Activated T-cell treated with anti-CD3 and anti-CD28 coated beads, Interleukin-2, amount 50 U/mL, for 72 hours (primary cell): Measurements from ENCODE around the gene ARL5A. TPM values are rescaled to one million over a fixed set of nuclear protein-coding genes. Genes with fewer than 3 reads are reported as not detected.

Experiments
- ATAC-seq, 2 donors: fragments of 150-1000 bp; cut with Tn5 transposase; replicated peaks in 1 of 2; 2 replicates each; pipeline ENCODE4 v1.10.0; 2021; ENCODE audit warnings: moderate library complexity in 2 of 2, mild to moderate bottlenecking in 1 of 2
- DNase-seq, 2 donors: peaks; one replicate each; pipeline ENCODE4 v3.0.0; 2021 to 2022; ENCODE audit warnings: mixed read lengths in 1 of 2
- H3K27ac Mint-ChIP-seq: one replicate; pipeline ENCODE4 v1.8.0; 2022; ENCODE audit warnings: mild to moderate bottlenecking, moderate library complexity, mixed read lengths
- H3K27me3 Mint-ChIP-seq: one replicate; pipeline ENCODE4 v1.8.0; 2022; ENCODE audit warnings: low read depth, mixed read lengths
- H3K36me3 Mint-ChIP-seq, 2 donors: one replicate each; pipeline ENCODE4 v1.8.0; 2022; ENCODE audit warnings: mixed read lengths in 2 of 2, mild to moderate bottlenecking in 1 of 2; ENCODE audit not compliant: insufficient read depth in 2 of 2
- H3K4me1 Mint-ChIP-seq: one replicate; pipeline ENCODE4 v1.8.0; 2022; ENCODE audit warnings: low read depth, mixed read lengths
- H3K4me3 Mint-ChIP-seq, 2 donors: one replicate each; pipeline ENCODE4 v1.8.0; 2022; ENCODE audit warnings: mild to moderate bottlenecking in 2 of 2, mixed read lengths in 2 of 2, moderate library complexity in 2 of 2
- H3K9me3 Mint-ChIP-seq, 2 donors: one replicate each; pipeline ENCODE4 v1.8.0; 2022; ENCODE audit warnings: mixed read lengths in 2 of 2
- total RNA-seq, 2 donors: library from RNA; stranded (reverse); gene quantifications; one replicate each; pipeline ENCODE4 v1.2.3, GENCODE V29; 2022

Gene ARL5A
- total RNA-seq, 2 donors from 2014 or later, result 38.4 to 46.3 TPM

DNA sequence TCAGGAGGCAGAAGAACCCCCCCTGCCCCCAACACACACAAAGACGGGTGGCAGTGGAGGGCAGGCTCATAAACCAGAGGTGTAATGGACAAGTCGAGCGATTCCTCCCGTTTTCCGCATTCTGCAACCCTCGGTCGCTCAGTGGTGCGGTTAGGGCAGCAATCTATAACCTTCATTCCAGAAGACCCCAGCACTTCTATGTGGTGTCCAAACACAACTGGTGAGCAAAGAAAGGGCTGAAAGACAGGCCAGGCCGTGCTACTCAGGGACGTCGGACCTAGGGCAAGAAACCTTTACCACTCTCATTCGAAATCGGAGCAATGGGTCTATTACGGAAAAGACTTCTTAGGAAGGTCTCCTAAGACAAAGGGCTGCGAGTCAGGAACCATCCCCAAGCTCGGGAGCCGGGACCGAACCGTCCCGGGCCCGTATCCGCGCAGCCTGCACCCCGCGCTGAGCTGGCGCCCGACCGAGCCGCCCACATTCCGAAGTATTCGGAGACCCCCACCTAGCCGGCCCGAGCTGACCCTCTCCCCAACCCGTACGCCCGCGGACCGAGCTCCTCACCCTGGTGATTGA is 568 bp downstream of the ARL5A start:
- ATAC-seq, result peak; percentile 47 to 53
- peaks cover 45% of the 10 kb centered on the region for H3K4me1 Mint-ChIP-seq
- peaks cover 0 to 3% of the 10 kb centered on the region in 2 donors for H3K36me3 Mint-ChIP-seq
- H3K9me3 Mint-ChIP-seq, result no peaks in the 10 kb centered on the region
- peaks cover 6% of the 10 kb centered on the region for H3K27me3 Mint-ChIP-seq
- peak overlapping the region; percentile 92 to 100 for H3K4me3 Mint-ChIP-seq
- H3K27ac Mint-ChIP-seq, result peak overlapping the region; percentile 99
- DNase-seq, result peak; percentile 39 to 41

- peaks cover 6% of the 10 kb centered on the region for H3K27me3 Mint-ChIP-seq
- H3K27ac Mint-ChIP-seq, result peak overlapping the region; percentile 99
- H3K4me3 Mint-ChIP-seq, result peak overlapping the region; percentile 92 to 100
- no peaks in the 10 kb centered on the region for H3K9me3 Mint-ChIP-seq
- no peak for DNase-seq
- peaks cover 52% of the 10 kb centered on the region for H3K4me1 Mint-ChIP-seq
- peaks cover 0 to 3% of the 10 kb centered on the region in 2 donors for H3K36me3 Mint-ChIP-seq
- no peak for ATAC-seq
These were observed 1.5 kb downstream of the ARL5A start for GRCh38 chr2:151826737-151827157.

- no peak for ATAC-seq
- H3K27me3 Mint-ChIP-seq, result peaks cover 6% of the 10 kb centered on the region
- H3K36me3 Mint-ChIP-seq, result peaks cover 0 to 6% of the 10 kb centered on the region in 2 donors
- H3K9me3 Mint-ChIP-seq, result no peaks in the 10 kb centered on the region
- no peak for DNase-seq
- H3K27ac Mint-ChIP-seq, result no peak overlapping the region
- H3K4me1 Mint-ChIP-seq, result peaks cover 67% of the 10 kb centered on the region
- H3K4me3 Mint-ChIP-seq, result no peak overlapping the region
These were observed 3.3 kb downstream of the ARL5A start for GRCh38 chr2:151824886-151825285.

- H3K27me3 Mint-ChIP-seq, result no peaks in the 10 kb centered on the region
- no peak overlapping the region for H3K4me3 Mint-ChIP-seq
- no peak overlapping the region for H3K27ac Mint-ChIP-seq
- peaks cover 66% of the 10 kb centered on the region for H3K4me1 Mint-ChIP-seq
- DNase-seq, result no peak
- peaks cover 0 to 6% of the 10 kb centered on the region in 2 donors for H3K36me3 Mint-ChIP-seq
- H3K9me3 Mint-ChIP-seq, result no peaks in the 10 kb centered on the region
- no peak for ATAC-seq
These were observed 4.6 kb downstream of the ARL5A start for GRCh38 chr2:151823651-151824050.

- H3K4me3 Mint-ChIP-seq, result peak overlapping the region; percentile 39 to 72
- DNase-seq (peak in 1 of 2 donors; percentile 4), ATAC-seq (peak; percentile 96 to 99)
- H3K36me3 Mint-ChIP-seq, result peaks cover 3 to 4% of the 10 kb centered on the region in 2 donors
- peak overlapping the region; percentile 44 for H3K27ac Mint-ChIP-seq
- H3K27me3 Mint-ChIP-seq, result no peaks in the 10 kb centered on the region
- peaks cover 56% of the 10 kb centered on the region for H3K4me1 Mint-ChIP-seq
- H3K9me3 Mint-ChIP-seq, result no peaks in the 10 kb centered on the region
These were observed 8.3 kb downstream of the ARL5A start for GRCh38 chr2:151819920-151820319.

GRCh38 chr2:151817929-151818328 is 10.3 kb downstream of the ARL5A start:
- Mint-ChIP-seq H3K36me3 (peaks cover 5 to 9% of the 10 kb centered on the region in 2 donors), H3K27ac (no peak overlapping the region), H3K9me3 (no peaks in the 10 kb centered on the region), H3K4me3 (no peak overlapping the region), H3K4me1 (peaks cover 42% of the 10 kb centered on the region), H3K27me3 (no peaks in the 10 kb centered on the region)
- ATAC-seq, result no peak
- DNase-seq, result no peak

- peaks cover 8 to 14% of the 10 kb centered on the region in 2 donors for H3K36me3 Mint-ChIP-seq
- H3K4me3 Mint-ChIP-seq, result no peak overlapping the region
- peaks cover 33% of the 10 kb centered on the region for H3K4me1 Mint-ChIP-seq
- H3K27ac Mint-ChIP-seq, result no peak overlapping the region
- ATAC-seq (no peak), DNase-seq (no peak)
- H3K27me3 Mint-ChIP-seq, result no peaks in the 10 kb centered on the region
- H3K9me3 Mint-ChIP-seq, result no peaks in the 10 kb centered on the region
These were observed 11.4 kb downstream of the ARL5A start for GRCh38 chr2:151816843-151817242.

GRCh38 chr2:151815821-151816489 is 12.3 kb downstream of the ARL5A start:
- no peak overlapping the region for H3K27ac Mint-ChIP-seq
- H3K4me1 Mint-ChIP-seq, result peaks cover 29% of the 10 kb centered on the region
- no peak for DNase-seq
- no peaks in the 10 kb centered on the region for H3K9me3 Mint-ChIP-seq
- H3K36me3 Mint-ChIP-seq, result peaks cover 8 to 18% of the 10 kb centered on the region in 2 donors
- ATAC-seq, result no peak
- H3K27me3 Mint-ChIP-seq, result no peaks in the 10 kb centered on the region
- no peak overlapping the region for H3K4me3 Mint-ChIP-seq

GRCh38 chr2:151810489-151810888 is 17.7 kb downstream of the ARL5A start:
- ATAC-seq (no peak), DNase-seq (no peak)
- Mint-ChIP-seq H3K27ac (no peak overlapping the region), H3K27me3 (no peaks in the 10 kb centered on the region), H3K4me1 (peaks cover 4% of the 10 kb centered on the region), H3K36me3 (peaks cover 6 to 22% of the 10 kb centered on the region in 2 donors), H3K9me3 (no peaks in the 10 kb centered on the region), H3K4me3 (no peak overlapping the region)

DNA sequence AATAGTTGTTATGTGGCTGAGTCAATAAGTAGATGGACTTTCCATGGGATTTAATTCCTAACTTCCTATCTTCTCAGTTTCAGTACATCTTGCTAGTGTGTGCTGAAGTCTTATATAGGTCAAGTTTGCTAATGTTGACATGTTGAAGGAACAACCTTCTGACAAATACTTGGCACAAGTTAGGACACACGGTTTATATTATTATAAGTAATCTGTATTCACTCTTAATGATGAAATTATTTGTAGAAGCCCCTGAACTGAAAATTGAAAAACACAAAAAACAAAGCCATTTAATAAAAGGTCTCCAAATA is 19.2 kb downstream of the ARL5A start:
- DNase-seq, result no peak
- H3K4me1 Mint-ChIP-seq, result no peaks in the 10 kb centered on the region
- no peak overlapping the region for H3K4me3 Mint-ChIP-seq
- H3K27me3 Mint-ChIP-seq, result no peaks in the 10 kb centered on the region
- H3K9me3 Mint-ChIP-seq, result no peaks in the 10 kb centered on the region
- no peak overlapping the region for H3K27ac Mint-ChIP-seq
- peaks cover 6 to 18% of the 10 kb centered on the region in 2 donors for H3K36me3 Mint-ChIP-seq
- ATAC-seq, result no peak

GRCh38 chr2:151808258-151809072 is 19.8 kb downstream of the ARL5A start:
- H3K36me3 Mint-ChIP-seq, result peaks cover 6 to 16% of the 10 kb centered on the region in 2 donors
- H3K27ac Mint-ChIP-seq, result no peak overlapping the region
- no peaks in the 10 kb centered on the region for H3K9me3 Mint-ChIP-seq
- H3K4me1 Mint-ChIP-seq, result no peaks in the 10 kb centered on the region
- no peaks in the 10 kb centered on the region for H3K27me3 Mint-ChIP-seq
- no peak overlapping the region for H3K4me3 Mint-ChIP-seq
- ATAC-seq (no peak), DNase-seq (no peak)

DNA sequence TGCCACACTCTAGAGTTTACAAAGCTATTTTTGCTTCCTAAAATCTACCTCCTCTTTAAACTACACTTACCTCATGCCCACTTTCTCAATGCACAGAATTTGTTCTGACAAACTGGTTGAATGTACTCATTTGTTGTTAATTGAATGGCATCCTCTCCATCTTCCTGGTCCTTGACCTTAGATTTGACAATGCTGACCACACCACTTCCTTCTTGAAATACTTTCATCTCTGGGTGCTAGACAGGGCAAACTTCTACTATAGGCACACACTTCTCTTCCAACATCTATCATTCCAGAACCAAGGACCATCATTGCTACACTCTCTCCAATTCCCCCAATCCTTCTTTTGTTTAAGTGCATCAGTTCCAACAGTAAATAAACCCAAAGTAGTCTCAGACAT is 22.3 kb downstream of the ARL5A start:
- Mint-ChIP-seq H3K27me3 (no peaks in the 10 kb centered on the region), H3K4me3 (no peak overlapping the region), H3K9me3 (no peaks in the 10 kb centered on the region), H3K4me1 (peaks cover 1% of the 10 kb centered on the region), H3K36me3 (peaks cover 4 to 13% of the 10 kb centered on the region in 2 donors), H3K27ac (no peak overlapping the region)
- ATAC-seq, result no peak
- no peak for DNase-seq

- H3K36me3 Mint-ChIP-seq, result peaks cover 4 to 10% of the 10 kb centered on the region in 2 donors
- no peaks in the 10 kb centered on the region for H3K9me3 Mint-ChIP-seq
- no peak overlapping the region for H3K4me3 Mint-ChIP-seq
- no peak for ATAC-seq
- H3K27ac Mint-ChIP-seq, result no peak overlapping the region
- DNase-seq, result no peak
- H3K4me1 Mint-ChIP-seq, result peaks cover 7% of the 10 kb centered on the region
- no peaks in the 10 kb centered on the region for H3K27me3 Mint-ChIP-seq
These were observed 22.9 kb downstream of the ARL5A start for GRCh38 chr2:151805343-151805742.
